Measurements from ENCODE around the gene LMBR1. TPM values are rescaled to one million over a fixed set of nuclear protein-coding genes. Genes with fewer than 3 reads are reported as not detected.
"Not testable (repeated sequence)": the region's sequence is repeated elsewhere in the genome, so short reads cannot be mapped to it uniquely, and the experiment has no call there.

LMBR1 gene
- total RNA-seq, 1 donor from 2014 or later: 159 TPM

- H3K27ac Mint-ChIP-seq (ENCODE audit: unreplicated experiment): no peak overlapping the region
- no peak for DNase-seq (ENCODE audit: low spot score)
- TF ChIP-seq, protein P1, sequence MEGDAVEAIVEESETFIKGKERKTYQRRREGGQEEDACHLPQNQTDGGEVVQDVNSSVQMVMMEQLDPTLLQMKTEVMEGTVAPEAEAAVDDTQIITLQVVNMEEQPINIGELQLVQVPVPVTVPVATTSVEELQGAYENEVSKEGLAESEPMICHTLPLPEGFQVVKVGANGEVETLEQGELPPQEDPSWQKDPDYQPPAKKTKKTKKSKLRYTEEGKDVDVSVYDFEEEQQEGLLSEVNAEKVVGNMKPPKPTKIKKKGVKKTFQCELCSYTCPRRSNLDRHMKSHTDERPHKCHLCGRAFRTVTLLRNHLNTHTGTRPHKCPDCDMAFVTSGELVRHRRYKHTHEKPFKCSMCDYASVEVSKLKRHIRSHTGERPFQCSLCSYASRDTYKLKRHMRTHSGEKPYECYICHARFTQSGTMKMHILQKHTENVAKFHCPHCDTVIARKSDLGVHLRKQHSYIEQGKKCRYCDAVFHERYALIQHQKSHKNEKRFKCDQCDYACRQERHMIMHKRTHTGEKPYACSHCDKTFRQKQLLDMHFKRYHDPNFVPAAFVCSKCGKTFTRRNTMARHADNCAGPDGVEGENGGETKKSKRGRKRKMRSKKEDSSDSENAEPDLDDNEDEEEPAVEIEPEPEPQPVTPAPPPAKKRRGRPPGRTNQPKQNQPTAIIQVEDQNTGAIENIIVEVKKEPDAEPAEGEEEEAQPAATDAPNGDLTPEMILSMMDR (IDR thresholded peaks at IDR 0.05; ENCODE audit: unreplicated experiment): no peak
- H3K4me3 Mint-ChIP-seq (ENCODE audit: unreplicated experiment): no peak overlapping the region
- H3K27me3 Mint-ChIP-seq (ENCODE audit: unreplicated experiment): peaks cover 2% of the 10 kb centered on the region
- H3K4me1 Mint-ChIP-seq (ENCODE audit: unreplicated experiment): peaks cover 11% of the 10 kb centered on the region
- no peaks in the 10 kb centered on the region for H3K36me3 Mint-ChIP-seq (ENCODE audit: low read depth, unreplicated experiment)
- H3K9me3 Mint-ChIP-seq (ENCODE audit: unreplicated experiment): no peaks in the 10 kb centered on the region
Observed at GRCh38 chr7:156935250-156935649, 42.3 kb upstream of the LMBR1 start.

- H3K27me3 Mint-ChIP-seq (ENCODE audit: unreplicated experiment): peaks cover 6% of the 10 kb centered on the region
- peaks cover 25% of the 10 kb centered on the region for H3K4me1 Mint-ChIP-seq (ENCODE audit: unreplicated experiment)
- no peaks in the 10 kb centered on the region for H3K9me3 Mint-ChIP-seq (ENCODE audit: unreplicated experiment)
- H3K27ac Mint-ChIP-seq (ENCODE audit: unreplicated experiment): peak overlapping the region; percentile 68
- H3K4me3 Mint-ChIP-seq (ENCODE audit: unreplicated experiment): no peak overlapping the region
- TF ChIP-seq, protein P1 (IDR thresholded peaks at IDR 0.05; ENCODE audit: unreplicated experiment): no peak
- H3K36me3 Mint-ChIP-seq (ENCODE audit: low read depth, unreplicated experiment): no peaks in the 10 kb centered on the region
- DNase-seq (ENCODE audit: low spot score): no peak
Observed at GRCh38 chr7:156932006-156932405, 39.0 kb upstream of the LMBR1 start.

DNA sequence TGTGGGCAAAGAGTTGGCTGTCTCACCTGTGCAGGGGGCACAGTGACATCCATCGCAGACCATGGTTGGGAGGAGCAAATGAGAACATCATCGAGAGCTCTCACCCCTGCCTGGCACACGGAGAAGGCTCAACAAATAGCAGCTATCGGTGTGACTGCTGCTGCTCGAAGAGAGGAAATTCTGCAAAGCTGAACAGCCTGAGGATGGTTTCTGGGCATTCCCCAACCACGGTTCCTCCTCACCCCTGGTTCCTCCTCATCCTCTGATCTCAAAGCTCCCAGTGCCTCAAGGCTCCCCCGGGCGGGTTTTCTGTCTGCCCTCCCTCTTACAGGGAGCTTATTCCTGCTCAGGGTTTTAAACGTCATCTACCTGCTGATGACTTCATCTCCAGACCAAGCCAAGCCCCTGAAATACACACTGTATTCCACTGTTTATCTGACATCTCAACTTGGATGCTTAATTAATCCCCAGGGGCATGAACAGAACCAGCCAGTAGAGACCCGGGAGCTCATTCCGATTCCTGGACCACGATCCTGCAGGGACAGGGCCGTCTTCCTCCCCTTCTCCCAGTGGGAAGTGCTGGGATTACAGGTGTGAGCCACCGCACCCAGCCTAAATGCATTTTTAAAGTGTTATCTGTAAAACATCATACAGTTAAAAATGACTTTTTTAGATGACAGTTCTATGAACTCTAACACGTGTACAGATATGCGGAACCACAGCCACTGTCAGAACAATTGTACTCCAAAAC, 37.0 kb upstream of the LMBR1 start:
- peaks cover 6% of the 10 kb centered on the region for H3K27me3 Mint-ChIP-seq (ENCODE audit: unreplicated experiment)
- H3K27ac Mint-ChIP-seq (ENCODE audit: unreplicated experiment): no peak overlapping the region
- peaks cover 25% of the 10 kb centered on the region for H3K4me1 Mint-ChIP-seq (ENCODE audit: unreplicated experiment)
- TF ChIP-seq, protein P1 (IDR thresholded peaks at IDR 0.05; ENCODE audit: unreplicated experiment): no peak
- H3K36me3 Mint-ChIP-seq (ENCODE audit: low read depth, unreplicated experiment): no peaks in the 10 kb centered on the region
- H3K4me3 Mint-ChIP-seq (ENCODE audit: unreplicated experiment): no peak overlapping the region
- no peaks in the 10 kb centered on the region for H3K9me3 Mint-ChIP-seq (ENCODE audit: unreplicated experiment)
- DNase-seq (ENCODE audit: low spot score): no peak

- Mint-ChIP-seq H3K4me1 (ENCODE audit: unreplicated experiment) (peaks cover 25% of the 10 kb centered on the region), H3K36me3 (ENCODE audit: low read depth, unreplicated experiment) (no peaks in the 10 kb centered on the region), H3K4me3 (ENCODE audit: unreplicated experiment) (no peak overlapping the region), H3K27me3 (ENCODE audit: unreplicated experiment) (peaks cover 6% of the 10 kb centered on the region), H3K27ac (ENCODE audit: unreplicated experiment) (no peak overlapping the region), H3K9me3 (ENCODE audit: unreplicated experiment) (no peaks in the 10 kb centered on the region)
- TF ChIP-seq, protein P1 (IDR thresholded peaks at IDR 0.05; ENCODE audit: unreplicated experiment): no peak
- no peak for DNase-seq (ENCODE audit: low spot score)
Observed at GRCh38 chr7:156928406-156928747, 35.4 kb upstream of the LMBR1 start.

GRCh38 chr7:156927571-156928405, 34.8 kb upstream of the LMBR1 start:
- Mint-ChIP-seq H3K4me3 (ENCODE audit: unreplicated experiment) (no peak overlapping the region), H3K27me3 (ENCODE audit: unreplicated experiment) (peaks cover 6% of the 10 kb centered on the region), H3K9me3 (ENCODE audit: unreplicated experiment) (no peaks in the 10 kb centered on the region), H3K27ac (ENCODE audit: unreplicated experiment) (no peak overlapping the region), H3K4me1 (ENCODE audit: unreplicated experiment) (peaks cover 25% of the 10 kb centered on the region), H3K36me3 (ENCODE audit: low read depth, unreplicated experiment) (no peaks in the 10 kb centered on the region)
- TF ChIP-seq, protein P1 (IDR thresholded peaks at IDR 0.05; ENCODE audit: unreplicated experiment): no peak
- no peak for DNase-seq (ENCODE audit: low spot score)

DNA sequence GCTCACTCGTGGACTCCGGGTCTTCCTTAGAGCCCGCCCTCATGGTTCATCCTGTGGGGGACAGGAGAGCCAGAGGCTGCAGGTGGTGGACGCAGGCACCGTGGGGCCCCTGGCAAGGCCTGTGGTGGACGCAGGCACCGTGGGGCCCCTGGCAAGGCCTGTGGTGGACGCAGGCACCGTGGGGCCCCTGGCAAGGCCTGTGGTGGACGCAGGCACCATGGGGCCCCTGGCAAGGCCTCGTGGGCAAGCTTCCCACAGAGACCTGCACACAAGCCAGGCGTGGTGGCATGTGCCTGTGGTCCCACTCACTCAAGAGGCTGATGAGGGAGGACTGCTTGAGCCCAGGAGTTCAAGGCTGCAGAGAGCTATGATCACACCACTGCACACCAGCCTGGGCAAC, 32.8 kb upstream of the LMBR1 start:
- H3K4me1 Mint-ChIP-seq (ENCODE audit: unreplicated experiment): peaks cover 14% of the 10 kb centered on the region

GRCh38 chr7:156922304-156922703, 29.3 kb upstream of the LMBR1 start:
- H3K36me3 Mint-ChIP-seq (ENCODE audit: low read depth, unreplicated experiment); H3K4me1 Mint-ChIP-seq (ENCODE audit: unreplicated experiment); H3K27ac Mint-ChIP-seq (ENCODE audit: unreplicated experiment); H3K9me3 Mint-ChIP-seq (ENCODE audit: unreplicated experiment); DNase-seq (ENCODE audit: low spot score); H3K27me3 Mint-ChIP-seq (ENCODE audit: unreplicated experiment); H3K4me3 Mint-ChIP-seq (ENCODE audit: unreplicated experiment): not testable (repeated sequence)

More for the DNA sequence above, 32.8 kb upstream of the LMBR1 start:
- not testable (repeated sequence) for H3K9me3 Mint-ChIP-seq (ENCODE audit: unreplicated experiment); H3K36me3 Mint-ChIP-seq (ENCODE audit: low read depth, unreplicated experiment); DNase-seq (ENCODE audit: low spot score); H3K4me3 Mint-ChIP-seq (ENCODE audit: unreplicated experiment); H3K27ac Mint-ChIP-seq (ENCODE audit: unreplicated experiment); H3K27me3 Mint-ChIP-seq (ENCODE audit: unreplicated experiment)
